ENCODE results near the gene LRRC37B.
"Not testable (repeated sequence)": the region's sequence is repeated elsewhere in the genome, so short reads cannot be mapped to it uniquely, and the experiment has no call there.

The LRRC37B gene

DNA sequence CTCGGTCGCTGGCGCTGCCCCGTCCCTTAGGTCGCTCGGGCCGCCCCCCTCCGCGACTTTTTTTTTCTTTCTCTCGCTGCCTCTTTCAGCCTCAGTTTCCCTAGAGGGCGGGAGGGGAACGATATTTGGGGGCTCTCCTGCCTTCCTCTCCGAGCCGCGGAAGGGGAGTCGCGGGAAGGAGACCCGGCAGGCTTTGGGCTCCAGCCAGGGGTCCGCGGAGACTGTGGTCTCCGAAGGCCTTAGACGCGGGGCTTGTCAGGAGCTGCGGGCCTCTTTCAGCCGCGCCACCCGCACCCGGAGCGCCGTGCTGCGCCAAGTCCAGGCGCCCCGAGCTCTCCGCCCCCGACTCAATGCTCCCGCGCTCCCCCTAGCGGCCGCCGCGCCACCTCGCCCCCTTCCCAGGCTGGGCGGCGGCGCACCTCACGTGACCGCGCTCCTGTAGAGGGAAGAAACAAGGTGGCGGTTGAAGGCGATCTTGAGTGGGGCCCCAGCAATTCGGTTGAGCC, at the start of gene LRRC37B:
LRRC37B (plus strand) TSS at position 427 of the 506 bp plus-strand sequence. CDS start 14,010 bp downstream, outside the sequence.
- FAIRE-seq: no peak

DNA sequence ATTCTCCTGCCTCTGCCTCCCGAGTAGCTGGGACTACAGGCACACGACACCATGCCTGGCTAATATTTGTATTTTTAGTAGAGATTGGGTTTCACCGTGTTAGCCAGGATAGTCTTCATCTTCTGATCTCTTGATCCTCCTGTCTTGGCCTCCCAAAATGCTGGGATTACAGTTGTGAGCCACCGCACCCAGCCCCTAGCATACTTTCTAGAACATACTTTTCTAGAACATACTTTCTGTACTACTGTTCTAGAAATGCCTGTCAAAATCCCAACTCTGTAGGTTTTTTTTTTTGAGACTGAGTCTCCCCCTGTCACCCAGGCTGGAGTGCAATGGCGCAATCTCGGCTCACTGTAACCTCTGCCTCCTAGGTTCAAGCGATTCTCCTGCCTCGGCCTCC, 43.1 kb upstream of the LRRC37B start:
- not testable (repeated sequence) for FAIRE-seq

DNA sequence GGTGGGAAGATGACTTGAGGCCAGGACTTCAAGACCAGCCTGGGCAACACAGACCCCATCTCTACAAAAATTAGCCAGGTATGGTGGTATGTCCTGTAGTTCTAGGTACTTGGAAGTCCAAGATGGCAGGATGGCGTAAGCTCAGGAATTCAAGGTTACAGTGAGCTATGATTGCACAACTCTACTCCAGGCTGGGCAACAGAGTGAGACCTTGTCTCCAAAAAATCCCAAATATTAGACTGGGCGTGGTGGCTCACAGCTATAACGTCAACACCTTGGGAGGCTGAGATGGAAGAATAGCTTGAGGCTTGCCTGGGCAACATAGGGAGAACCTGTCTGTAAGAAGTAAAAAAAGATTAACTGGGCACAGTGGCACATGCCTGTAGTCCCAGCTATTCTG, 39.5 kb upstream of the LRRC37B start:
- FAIRE-seq: no peak

DNA sequence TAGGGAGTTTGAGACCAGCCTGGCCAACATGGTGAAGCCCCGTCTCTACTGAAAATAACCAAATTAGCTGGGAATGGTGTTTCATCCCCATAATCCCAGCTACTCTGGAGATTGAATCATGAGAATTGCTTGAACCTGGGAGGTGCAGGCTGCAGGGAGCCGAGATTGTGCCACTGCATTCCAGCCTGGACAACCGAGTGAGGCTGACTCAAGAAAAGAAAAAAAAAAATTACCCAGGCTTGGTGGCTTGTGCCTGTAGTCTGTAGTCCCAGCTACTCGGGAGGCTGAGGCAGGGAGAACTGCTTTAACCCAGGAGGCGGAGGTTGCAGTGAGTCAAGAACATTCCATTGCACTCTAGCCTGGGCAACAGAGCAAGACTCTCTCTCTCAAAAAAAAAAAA, 36.8 kb upstream of the LRRC37B start:
- not testable (repeated sequence) for FAIRE-seq

DNA sequence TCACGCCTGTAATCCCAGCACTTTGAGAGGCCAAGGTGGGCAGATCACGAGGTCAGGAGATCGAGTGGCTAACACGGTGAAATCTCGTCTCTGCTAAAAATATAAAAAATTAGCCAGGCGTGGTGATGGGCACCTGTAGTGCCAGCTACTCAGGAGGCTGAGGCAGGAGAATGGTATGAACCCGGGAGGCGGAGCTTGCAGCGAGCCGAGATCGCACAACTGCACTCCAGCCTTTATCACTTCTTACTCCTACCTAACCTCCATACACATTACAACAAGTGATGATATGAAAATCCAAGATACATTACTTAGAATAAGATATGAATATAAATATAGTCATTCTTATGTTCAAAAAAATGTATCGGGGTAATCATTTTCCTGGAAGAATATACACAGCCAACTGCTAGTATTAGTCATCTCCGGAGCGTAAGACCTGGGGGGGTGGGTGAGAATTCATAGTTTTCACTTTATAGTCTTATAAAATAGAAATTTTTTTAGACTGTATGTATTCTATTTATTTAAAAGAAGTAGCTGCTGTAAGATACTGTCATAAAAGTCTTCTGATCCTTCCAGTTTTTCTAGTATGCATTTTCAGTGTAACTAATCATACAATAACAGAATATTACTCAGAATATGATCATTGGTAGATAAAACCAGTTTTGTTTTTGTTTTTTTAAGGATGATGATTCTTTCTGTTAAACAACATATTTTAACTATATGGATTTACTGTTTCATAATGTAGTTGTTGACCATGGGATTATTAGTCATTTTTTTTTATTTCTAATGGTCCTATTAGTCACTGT, 32.7 kb upstream of the LRRC37B start:
- peak; percentile 66 for FAIRE-seq

DNA sequence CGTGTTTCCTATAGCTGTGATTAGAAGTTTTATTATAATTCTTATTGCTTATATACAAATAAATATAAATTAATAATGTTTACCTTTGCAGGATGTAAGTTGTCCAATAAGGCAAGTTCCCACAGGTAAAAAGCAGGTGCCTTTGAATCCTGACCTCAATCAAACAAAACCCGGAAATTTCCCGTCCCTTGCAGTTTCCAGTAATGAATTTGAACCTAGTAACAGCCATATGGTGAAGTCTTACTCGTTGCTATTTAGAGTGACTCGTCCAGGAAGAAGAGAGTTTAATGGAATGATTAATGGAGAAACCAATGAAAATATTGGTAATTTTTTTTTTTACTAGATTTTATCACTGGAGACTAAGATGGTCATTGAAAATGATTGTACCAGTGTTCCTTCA, 31.8 kb upstream of the LRRC37B start:
- FAIRE-seq: not testable (repeated sequence)

DNA sequence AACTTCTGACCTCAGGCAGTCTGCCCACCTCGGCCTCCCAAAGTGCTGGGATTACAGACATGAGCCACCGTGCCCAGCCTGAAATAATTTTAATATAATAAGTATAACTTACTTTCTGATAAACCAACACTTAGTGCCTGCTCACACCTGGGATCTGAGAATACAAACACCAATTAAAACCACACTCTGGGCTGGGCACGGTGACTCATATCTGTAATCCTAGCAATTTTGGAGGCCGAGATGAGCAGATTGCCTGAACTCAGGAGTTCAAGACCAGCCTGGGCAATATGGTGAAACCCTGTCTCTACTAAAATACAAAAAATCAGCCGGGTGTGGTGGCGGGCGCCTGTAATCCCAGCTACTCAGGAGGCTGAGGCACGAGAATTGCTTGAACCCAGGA, 15.4 kb upstream of the LRRC37B start:
- not testable (repeated sequence) for FAIRE-seq

DNA sequence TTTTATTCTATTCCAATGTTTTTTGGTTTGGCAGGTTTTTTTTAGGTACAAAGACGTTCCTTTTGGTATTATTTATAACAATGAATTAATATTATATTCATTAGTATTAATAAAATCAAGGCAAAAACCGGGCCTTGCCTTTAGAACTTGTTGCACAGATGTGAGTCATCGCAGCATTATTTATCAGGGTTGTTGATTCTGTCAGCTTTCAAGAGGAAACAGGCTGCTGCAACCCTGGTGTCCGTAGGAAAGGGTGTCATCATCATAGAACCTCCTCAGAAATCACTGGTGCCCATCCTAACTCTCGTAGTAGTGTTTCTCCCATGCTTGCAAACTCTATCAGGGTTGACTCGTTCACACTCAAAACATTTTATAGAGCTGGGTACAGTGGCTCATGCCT, 10.2 kb upstream of the LRRC37B start:
- FAIRE-seq: no peak

DNA sequence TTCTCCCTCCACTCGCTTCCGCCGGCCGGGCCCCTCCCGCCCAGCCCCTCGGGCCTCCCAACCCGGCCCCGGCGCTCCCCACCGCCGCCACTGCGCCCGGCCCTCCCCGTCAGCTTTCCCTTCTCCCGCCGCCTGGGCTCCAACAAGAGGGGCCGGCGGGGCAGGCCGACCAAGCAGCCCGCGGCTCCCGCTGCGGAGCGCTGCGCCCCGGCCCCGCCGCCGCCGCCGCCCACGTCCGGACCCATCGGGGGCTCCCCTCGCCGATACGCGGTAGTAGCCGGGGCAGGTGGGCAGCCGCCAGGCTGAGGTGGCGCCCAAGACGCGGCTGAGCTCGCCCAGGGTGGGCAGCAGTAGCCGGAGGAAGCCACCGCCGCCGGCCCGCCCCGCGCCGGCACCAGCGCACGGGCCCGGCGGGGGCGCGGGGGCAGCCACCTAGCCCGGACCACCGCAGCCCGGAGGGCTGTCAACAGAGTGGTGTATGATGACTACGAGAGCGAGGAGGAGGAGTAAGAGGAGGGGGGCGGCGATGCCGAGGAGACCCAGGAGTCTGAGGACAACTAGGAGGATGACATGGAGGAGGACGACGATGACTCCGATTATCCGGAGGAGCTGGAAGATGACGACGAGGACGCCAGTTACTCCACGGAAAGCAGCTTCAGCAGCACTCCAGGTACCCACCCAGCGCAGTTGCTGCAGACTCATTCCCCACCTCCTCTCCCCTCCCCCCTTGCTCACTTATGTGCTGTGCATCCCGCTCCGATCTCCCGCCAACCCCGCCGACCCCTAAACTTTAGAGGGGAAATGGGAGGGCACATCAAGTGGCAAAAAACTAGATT, 498 bp downstream of the LRRC37B start:
- no peak for FAIRE-seq

DNA sequence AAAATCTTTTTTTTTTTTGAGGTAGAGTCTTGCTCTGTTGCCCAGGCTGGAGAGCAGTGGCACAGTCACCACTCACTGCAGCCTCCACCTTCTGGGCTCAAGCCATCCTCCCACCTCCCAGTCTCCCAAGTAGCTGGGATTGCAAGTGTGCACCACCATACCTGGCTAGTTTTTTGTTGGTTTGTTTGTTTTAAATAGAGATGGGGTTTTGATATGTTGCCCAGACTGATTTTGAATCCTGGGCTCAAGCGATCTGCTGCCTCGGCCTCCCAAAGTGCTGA, 2.0 kb downstream of the LRRC37B start:
- FAIRE-seq: no peak

DNA sequence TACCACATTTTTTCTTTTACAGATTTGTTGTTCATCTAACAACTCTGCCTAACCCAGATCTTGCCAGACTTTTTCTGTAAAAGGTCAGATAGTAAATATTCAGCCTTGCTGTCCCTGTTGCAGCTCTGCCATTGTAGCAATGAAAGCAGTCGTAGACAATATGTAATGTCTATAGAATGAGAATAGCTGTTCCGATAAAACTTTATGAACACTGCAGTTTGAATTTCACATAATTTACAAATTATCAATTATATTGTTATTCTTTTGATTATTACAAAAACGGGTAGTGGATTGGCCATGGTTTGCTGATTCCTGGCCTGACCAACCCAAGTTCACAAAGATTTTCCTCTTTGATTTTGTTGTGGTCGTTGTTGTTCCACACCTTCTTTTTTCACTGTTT, 2.9 kb downstream of the LRRC37B start:
- no peak for FAIRE-seq

DNA sequence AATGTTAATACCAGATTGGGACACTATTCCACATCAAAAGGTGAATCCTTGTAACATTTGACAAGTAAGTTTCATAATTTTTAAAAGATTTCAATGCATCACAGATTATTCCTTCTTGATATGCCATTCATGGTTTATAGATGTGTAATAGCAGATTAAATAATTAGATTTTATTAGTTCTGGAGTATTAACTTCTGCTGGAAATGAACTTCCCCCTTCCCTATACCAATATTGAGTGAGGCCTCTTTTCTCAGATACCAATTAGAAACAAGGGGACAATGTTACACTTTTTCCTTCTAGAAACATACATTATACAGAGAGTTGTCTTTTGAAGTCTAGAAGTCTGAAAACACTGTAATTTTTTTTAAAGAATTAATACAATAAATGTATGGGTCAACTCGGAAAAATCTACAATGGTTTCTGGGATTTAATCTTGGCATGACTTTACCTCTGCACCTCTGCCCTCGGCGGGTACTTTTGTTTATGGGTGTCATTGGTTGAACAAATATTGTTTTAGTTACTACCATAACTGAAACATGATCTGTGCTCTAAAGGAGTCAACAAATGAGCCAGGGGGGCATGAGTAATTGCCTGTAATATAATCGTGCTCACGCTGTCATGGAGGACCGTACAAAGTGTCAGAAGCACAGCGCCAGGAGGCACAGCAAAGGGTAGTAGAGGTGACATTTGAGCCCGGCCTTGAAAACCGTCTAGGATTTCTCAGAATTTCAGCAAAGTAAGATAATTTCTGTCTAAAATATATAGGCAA, 8.2 kb downstream of the LRRC37B start:
- no peak for FAIRE-seq

DNA sequence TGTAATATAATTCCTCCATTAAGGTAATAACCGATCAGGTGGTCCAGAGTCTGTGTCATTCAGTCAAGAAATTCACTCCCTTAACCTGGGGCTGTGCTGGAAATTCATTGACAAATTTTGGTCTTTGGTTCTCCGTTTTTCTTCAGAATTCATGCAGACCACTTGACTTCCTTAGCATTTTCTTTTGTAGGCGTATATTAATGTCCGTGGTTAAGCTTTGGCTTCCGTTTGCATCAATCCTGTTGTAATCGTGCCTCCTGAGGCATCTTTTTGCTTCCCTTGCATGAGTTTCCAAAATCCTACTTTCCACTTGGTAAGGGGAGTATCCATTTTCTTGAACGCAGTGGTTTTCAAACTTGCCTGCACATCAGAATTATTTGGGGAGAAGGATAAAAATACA, 9.0 kb downstream of the LRRC37B start:
- no peak for FAIRE-seq

DNA sequence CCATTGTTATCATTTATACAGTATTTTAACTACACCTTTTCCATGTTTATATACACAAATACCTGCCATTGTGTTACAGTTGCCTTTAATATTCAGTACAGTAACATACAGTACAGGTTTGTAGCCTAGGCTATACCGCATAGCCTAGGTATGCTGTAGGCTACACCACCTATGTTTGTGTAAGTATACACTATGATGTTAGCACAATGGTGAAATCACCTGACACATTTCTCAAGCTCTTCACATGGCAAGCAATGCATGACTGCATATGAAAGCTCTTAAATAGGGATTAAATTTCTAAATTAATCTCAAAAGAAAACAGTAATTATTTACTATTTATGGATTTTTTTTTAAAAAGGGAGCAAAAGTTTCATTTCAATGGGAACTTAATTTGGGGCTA, 12.0 kb downstream of the LRRC37B start:
- FAIRE-seq: no peak

DNA sequence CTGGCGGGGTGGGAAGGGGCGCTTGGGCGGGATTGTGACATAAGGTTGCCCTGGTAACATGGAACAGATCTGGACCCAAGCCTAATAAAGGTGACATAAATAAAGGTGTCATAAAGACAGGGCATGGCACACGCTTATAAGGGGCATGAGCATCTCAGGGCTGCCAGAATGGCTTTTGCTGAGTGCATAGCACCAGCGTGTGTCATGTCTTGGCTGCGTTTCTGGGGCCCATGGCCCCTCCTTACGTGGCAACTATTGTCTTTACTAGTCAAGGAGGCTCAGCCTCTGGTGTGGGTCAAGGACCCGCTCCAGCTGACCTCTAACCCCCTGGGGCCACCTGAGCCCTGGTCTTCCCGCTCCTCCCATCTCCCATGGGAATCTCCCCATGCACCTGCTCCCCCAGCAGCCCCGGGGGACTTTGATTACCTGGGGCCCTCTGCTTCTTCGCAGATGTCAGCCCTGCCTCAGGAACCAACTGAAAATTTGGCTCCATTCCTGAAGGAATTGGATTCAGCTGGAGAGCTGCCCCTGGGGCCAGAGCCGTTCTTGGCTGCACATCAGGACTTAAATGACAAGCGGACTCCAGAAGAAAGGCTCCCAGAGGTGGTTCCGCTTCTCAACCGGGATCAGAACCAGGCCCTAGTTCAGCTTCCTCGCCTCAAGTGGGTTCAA, 13.9 kb downstream of the LRRC37B start:
- no peak for FAIRE-seq

DNA sequence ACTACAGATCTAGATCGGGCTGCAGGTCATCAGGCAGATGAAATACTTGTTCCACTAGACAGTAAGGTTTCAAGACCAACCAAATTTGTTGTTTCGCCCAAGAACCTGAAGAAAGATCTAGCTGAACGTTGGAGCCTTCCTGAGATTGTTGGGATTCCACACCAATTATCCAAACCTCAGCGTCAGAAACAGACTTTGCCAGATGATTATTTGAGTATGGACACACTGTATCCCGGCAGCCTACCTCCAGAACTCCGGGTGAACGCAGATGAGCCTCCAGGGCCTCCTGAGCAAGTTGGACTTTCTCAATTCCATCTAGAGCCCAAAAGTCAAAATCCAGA, 14.4 kb downstream of the LRRC37B start:
- FAIRE-seq: no peak

DNA sequence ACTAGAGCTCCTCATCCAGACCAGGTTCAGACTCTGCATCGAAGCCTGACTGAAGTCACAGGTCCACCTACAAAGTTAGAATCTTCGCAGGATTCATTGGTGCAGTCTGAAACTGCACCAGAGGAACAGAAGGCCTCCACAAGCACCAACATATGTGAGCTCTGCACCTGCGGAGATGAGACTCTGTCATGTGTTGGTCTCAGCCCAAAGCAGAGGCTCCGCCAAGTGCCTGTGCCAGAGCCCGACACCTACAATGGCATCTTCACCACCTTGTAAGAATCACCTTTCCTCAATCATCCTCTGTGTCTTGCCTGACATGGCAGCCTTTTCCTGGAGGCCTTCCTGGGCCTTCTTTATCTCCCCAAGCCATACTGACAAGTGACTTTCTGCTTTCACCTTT, 15.4 kb downstream of the LRRC37B start:
- not testable (repeated sequence) for FAIRE-seq

DNA sequence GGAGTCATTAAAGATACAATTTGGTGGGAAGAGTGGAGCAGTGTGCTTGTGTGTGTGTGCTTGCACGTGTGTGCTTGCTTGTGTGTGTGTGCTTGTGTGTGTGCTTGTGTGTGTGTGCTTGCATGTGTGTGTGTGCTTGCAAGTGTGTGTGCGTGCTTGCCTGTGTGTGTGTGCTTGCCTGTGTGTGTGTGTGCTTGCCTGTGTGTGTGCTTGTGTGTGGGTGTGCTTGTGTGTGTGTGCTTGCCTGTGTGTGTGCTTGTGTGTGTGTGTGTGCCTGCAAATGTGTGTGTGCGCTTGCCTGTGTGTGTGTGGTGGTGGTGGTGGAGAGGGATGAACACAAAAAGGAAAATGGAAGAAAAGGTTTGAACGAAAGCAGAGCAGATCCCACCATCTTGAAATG, 20.1 kb downstream of the LRRC37B start:
- not testable (repeated sequence) for FAIRE-seq

DNA sequence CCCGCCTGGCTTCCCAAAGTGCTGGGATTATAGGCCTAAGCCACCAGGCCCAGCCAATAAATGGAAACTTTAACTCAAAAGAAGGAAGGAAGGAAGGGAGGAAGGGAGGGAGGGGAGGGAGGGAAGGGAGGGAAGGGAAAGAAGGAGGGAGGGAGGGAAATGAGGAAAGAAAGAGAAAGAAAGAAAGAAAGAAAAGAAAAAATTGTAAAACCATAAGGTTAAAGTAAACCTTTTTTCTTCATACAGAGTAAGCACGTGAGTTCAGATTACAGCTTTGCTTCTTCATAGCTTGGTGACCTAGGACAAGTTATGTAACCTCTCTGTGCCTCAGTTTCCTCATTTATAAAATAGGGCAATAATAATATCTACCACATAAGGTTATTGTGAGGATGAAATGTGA, 26.0 kb downstream of the LRRC37B start:
- no peak for FAIRE-seq

DNA sequence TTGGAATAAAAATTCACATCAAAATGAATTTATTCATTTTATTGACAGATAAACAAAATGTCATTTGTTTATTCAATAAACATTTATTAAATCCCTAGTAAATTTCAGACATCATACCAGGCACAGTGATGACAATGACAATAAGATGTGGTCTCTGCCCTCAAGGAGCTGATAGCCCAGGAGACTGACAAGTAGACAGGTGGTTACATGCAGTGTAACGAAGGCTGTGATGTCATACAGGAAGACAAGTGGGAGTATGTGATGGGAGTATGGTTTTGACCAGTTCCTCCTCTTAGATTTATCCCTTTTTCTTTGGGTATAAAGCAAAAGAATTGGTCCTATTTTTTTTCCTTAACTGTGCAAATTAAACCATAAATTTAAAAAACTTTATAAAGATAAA, 26.6 kb downstream of the LRRC37B start:
- not testable (repeated sequence) for FAIRE-seq

DNA sequence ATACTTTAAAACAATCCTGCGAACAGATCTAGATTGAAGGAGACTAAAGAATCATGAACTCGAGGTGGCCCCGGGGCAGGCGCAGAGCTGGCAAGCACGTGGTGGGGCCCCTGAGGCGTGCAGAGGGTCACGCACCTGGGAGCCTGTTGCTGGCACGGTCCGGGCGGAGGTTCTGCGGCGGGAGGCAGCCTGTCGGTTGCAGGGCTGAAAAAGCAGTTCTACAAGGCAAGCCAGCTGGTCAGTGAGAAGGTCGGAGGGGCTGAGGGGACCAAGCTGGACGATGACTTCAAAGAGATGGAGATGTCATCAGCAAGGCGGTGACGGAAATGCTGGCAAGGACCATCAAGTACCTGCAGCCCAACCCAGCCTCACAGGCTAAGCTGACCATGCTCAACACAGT, 33.1 kb downstream of the LRRC37B start:
- not testable (repeated sequence) for FAIRE-seq

DNA sequence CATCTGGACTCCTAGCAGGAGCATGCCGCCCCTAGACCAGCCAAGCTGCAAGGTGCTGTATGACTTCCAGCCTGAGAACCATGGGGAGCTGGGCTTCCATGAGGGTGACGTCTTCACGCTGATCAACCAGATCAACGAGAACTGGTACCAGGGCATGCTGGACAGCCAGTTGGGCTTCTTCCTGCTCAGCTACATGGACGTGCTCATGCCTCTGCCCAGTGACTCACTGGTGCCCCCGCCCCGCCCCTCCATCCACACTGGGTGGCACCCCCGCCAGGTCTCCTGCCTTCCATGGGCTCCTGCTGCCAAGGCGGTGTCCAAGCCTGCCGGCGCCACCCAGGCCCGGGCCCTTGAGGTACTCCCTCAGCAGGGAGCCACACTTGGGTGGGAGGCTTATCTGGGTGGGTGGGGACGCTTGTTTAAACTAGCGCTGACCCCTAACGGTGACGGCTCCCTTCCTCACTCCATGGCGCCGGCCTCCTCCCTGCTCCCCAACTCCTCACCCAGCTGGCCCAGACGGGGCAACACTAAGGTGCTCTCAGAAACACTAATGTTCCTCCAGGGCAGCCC, 34.2 kb downstream of the LRRC37B start:
- FAIRE-seq: not testable (repeated sequence)

DNA sequence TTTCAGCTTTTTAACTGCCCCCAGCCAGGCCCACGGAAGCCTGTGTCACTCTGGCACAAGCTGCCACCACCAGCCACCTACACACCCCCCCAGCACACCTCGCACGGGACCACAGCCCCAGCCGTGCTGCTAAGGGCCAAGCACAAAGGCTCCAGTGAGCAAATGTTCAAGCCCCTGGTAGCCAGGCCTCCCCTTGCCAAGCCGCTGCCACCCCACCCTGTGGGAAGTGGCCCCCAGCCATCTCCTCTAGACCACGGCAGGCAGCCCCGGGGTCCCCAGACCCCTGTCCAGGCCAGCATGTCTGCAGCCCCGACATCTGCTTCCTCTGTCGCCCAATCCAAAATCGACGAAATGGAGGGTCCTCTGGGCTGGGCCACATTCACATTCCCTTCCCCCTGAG, 35.1 kb downstream of the LRRC37B start:
- FAIRE-seq: not testable (repeated sequence)
